Smooth muscle cell (in vitro differentiated cells): ENCODE data around the gene GTPBP10. TPM values are rescaled to one million over a fixed set of nuclear protein-coding genes. Genes with fewer than 3 reads are reported as not detected.
A peak's percentile ranks its signal among the peaks of the same experiment; 100 is the strongest.

ENCODE experiments used
- DNase-seq: peaks from one replicate; lab custom pipeline; 2025; ENCODE audit not compliant: unreplicated experiment; lab: John Stamatoyannopoulos, UW
- H2AFZ ChIP-seq: fragments of 200-600 bp; sonication (generic); 2 replicates; pipeline ENCODE4 v1.6.0; 2016; ENCODE audit warnings: antibody characterized with exemption, low read depth, mild to moderate bottlenecking
- H3F3A ChIP-seq: fragments of 200-600 bp; sonication (generic); 2 replicates; pipeline ENCODE4 v1.6.0; 2017; ENCODE audit warnings: antibody characterized with exemption, low read depth
- H3K27ac ChIP-seq: fragments of 200-600 bp; sonication (generic); 2 replicates; pipeline ENCODE4 v1.5.1; 2016; ENCODE audit warnings: low read depth, mild to moderate bottlenecking
- H3K27me3 ChIP-seq: fragments of 200-600 bp; sonication (generic); 2 replicates; pipeline ENCODE4 v1.6.1; 2016; ENCODE audit warnings: low read depth, mild to moderate bottlenecking
- H3K36me3 ChIP-seq: fragments of 200-600 bp; sonication (generic); 2 replicates; pipeline ENCODE4 v1.5.1; 2016; ENCODE audit warnings: low read depth
- H3K4me1 ChIP-seq: fragments of 200-600 bp; sonication (generic); 2 replicates; pipeline ENCODE4 v1.5.1; 2016; ENCODE audit warnings: low read depth
- H3K4me2 ChIP-seq: fragments of 200-600 bp; sonication (generic); 2 replicates; pipeline ENCODE4 v1.6.0; 2016; ENCODE audit warnings: mild to moderate bottlenecking
- H3K4me3 ChIP-seq: fragments of 200-600 bp; sonication (generic); 2 replicates; pipeline ENCODE4 v1.5.1; 2016; ENCODE audit warnings: mild to moderate bottlenecking
- H3K79me2 ChIP-seq: fragments of 200-600 bp; sonication (generic); 2 replicates; pipeline ENCODE4 v1.6.0; 2016; ENCODE audit warnings: low read depth, mild to moderate bottlenecking
- H3K9ac ChIP-seq: fragments of 200-600 bp; sonication (generic); 2 replicates; pipeline ENCODE4 v1.6.0; 2016; ENCODE audit warnings: low read depth
- H3K9me3 ChIP-seq: fragments of 200-600 bp; sonication (generic); replicated peaks from 2 replicates; pipeline ENCODE4 v1.5.1; 2016; ENCODE audit warnings: low read depth
- H4K20me1 ChIP-seq: fragments of 200-600 bp; sonication (generic); 2 replicates; pipeline ENCODE4 v1.6.0; 2016; ENCODE audit warnings: low read depth
- CTCF ChIP-seq: fragments of 200-600 bp; sonication (generic); IDR thresholded peaks from 2 replicates; pipeline ENCODE4 v1.5.1; 2017; ENCODE audit warnings: borderline replicate concordance, mild to moderate bottlenecking, antibody characterized with exemption; ENCODE audit not compliant: insufficient read depth, poor library complexity, severe bottlenecking
- WGBS: methylation state at CpG from one replicate; pipeline ENCODE4 v1.1.7; 2016; ENCODE audit warnings: low lambda C conversion rate; 5-methylcytosine and 5-hydroxymethylcytosine counted together
- polyA plus RNA-seq: library from polyadenylated mRNA; unstranded; fragments of >200 nt; fragmentation: Nextera tagmentation; extraction: Ambion mirVana; gene quantifications from 2 replicates; pipeline ENCODE4 v1.2.1, GENCODE V29; 2016
- total RNA-seq: library from RNA; depleted of rRNA; stranded (reverse); fragments of >200 nt; gene quantifications from 2 replicates; pipeline ENCODE4 v1.2.3, GENCODE V29; 2014

Gene GTPBP10
- total and polyA plus RNA-seq, 2 experiments from 2014 or later, result 13.5 to 19.4 TPM

GRCh38 chr7:90433221-90433620 is 86.7 kb downstream of the GTPBP10 start:
- H3K27ac ChIP-seq, result peak overlapping the region; percentile 31

More at GRCh38 chr7:90433221-90433620, 86.7 kb downstream of the GTPBP10 start:
- Histone ChIP-seq H3K79me2 (no peaks in the 10 kb centered on the region), H3K27me3 (no peaks in the 10 kb centered on the region), H3K9me3 (no peaks in the 10 kb centered on the region), H3K36me3 (no peaks in the 10 kb centered on the region), H3F3A (no peaks in the 10 kb centered on the region), H2AFZ (no peak overlapping the region), H3K9ac (no peak overlapping the region), H3K4me2 (no peak overlapping the region), H3K4me1 (no peaks in the 10 kb centered on the region), H4K20me1 (no peaks in the 10 kb centered on the region), H3K4me3 (no peak overlapping the region)
- no peak for TF ChIP-seq CTCF
- DNase-seq, result no peak
- 83% methylated on average over 3 of the region's 3 CpGs for WGBS

Other genes with a start within 250 kb of the GTPBP10 start
- 2.1 and 6.9 TPM in 2 replicates for gene STEAP1, start 192.2 kb upstream of the GTPBP10 start, total RNA-seq
- gene STEAP1, start 192.2 kb upstream of the GTPBP10 start, polyA plus RNA-seq, result 0.48 and 0.93 TPM in 2 replicates
- gene STEAP2, start 135.0 kb upstream of the GTPBP10 start, total RNA-seq, result 0.58 and 1.0 TPM in 2 replicates
- 0.28 TPM in 1 of 2 replicates, not detected in the other for gene STEAP2, start 135.0 kb upstream of the GTPBP10 start, polyA plus RNA-seq
- 2.6 and 8.7 TPM in 2 replicates for gene CFAP69, start 101.5 kb upstream of the GTPBP10 start, total RNA-seq
- 0.97 TPM in 1 of 2 replicates, not detected in the other for gene CFAP69, start 101.5 kb upstream of the GTPBP10 start, polyA plus RNA-seq
- not detected in 2 replicates for gene FAM237B, start 25.4 kb upstream of the GTPBP10 start, total RNA-seq
- gene FAM237B, start 25.4 kb upstream of the GTPBP10 start, polyA plus RNA-seq, result 0.17 TPM in 1 of 2 replicates, not detected in the other
- gene CLDN12, start 56.7 kb downstream of the GTPBP10 start, total RNA-seq, result 50.2 and 51.1 TPM in 2 replicates
- gene CLDN12, start 56.7 kb downstream of the GTPBP10 start, polyA plus RNA-seq, result 16.1 and 18.1 TPM in 2 replicates
- gene PTTG1IP2, start 122.9 kb downstream of the GTPBP10 start, total RNA-seq, result not detected in 2 replicates
- not detected in 2 replicates for gene PTTG1IP2, start 122.9 kb downstream of the GTPBP10 start, polyA plus RNA-seq
- 5.3 and 11.2 TPM in 2 replicates for gene CDK14, start 249.6 kb downstream of the GTPBP10 start, total RNA-seq
- gene CDK14, start 249.6 kb downstream of the GTPBP10 start, polyA plus RNA-seq, result 4.1 and 5.1 TPM in 2 replicates